Endothelial cell of umbilical vein (primary cell): ENCODE measurements around the gene CNKSR2.

Source experiments
- CTCF ChIP-seq, 2 donors: IDR thresholded peaks; 1 replicate in 1 of 2; 2 replicates in 1 of 2; pipeline ENCODE4 v1.5.1; 2011; ENCODE audit warnings: low read length in 2 of 2, mild to moderate bottlenecking in 2 of 2, moderate library complexity in 2 of 2, control low read depth in 1 of 2, inconsistent platforms in 1 of 2, low read depth in 1 of 2; ENCODE audit not compliant: insufficient read depth in 1 of 2; ENCODE audit errors: extremely low read depth in 1 of 2
- EZH2 ChIP-seq: IDR thresholded peaks from 2 replicates; pipeline ENCODE4 v1.6.1; 2012; ENCODE audit warnings: borderline replicate concordance, low read depth, mild to moderate bottlenecking, moderate library complexity, low read length, inconsistent platforms; ENCODE audit not compliant: severe bottlenecking
- POLR2A ChIP-seq: IDR thresholded peaks from 2 replicates; pipeline ENCODE4 v1.6.1; 2012; ENCODE audit warnings: low read depth, mild to moderate bottlenecking, control low read depth, low read length

GRCh38 chrX:21487832-21488231 is 113.6 kb downstream of the CNKSR2 start:
- TF ChIP-seq EZH2 (no peak), CTCF (IDR thresholded peaks at IDR 0.05; ENCODE audit: extremely low read depth in 1 of 2, insufficient read depth in 1 of 2, low read depth in 1 of 2, low read length in 2 of 2) (no peak), POLR2A (no peak)
